ENCODE results near the gene MROH7. TPM values are rescaled to one million over a fixed set of nuclear protein-coding genes. Genes with fewer than 3 reads are reported as not detected.

The MROH7 gene
- total and polyA plus RNA-seq, 2 of the 13 experiments (the other 11 are each of a cell fraction or from before 2014, with no cell fraction given): 0.09 TPM

DNA sequence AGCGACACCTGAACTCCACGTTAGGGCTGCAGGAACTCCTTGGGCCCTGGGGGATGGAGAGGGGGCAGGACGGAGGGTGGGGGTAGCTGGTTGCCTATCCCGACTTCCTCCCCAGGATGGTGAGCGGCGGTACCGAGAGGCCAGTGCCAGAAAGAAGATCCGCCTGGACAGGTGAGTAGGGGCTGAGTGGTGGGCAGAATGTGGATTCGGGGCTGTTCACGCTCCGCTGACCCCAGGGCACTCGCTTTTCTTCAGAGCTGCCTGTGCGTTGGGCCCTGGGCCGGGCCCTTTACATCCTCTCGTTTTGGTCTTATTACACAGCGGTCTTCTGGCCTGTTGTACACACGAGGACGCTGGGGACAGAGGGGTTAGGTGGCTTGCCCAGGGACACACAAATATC, 39.0 kb upstream of the MROH7 start:
- Histone ChIP-seq H2AFZ (ENCODE audit: low read length) (no peak overlapping the region), H3K9ac (ENCODE audit: insufficient read depth, low read depth, low read length) (no peak overlapping the region), H3K27ac (ENCODE audit: extremely low read length, insufficient read depth, low read length) (no peak overlapping the region), H4K20me1 (ENCODE audit: insufficient read depth, low read length) (no peaks in the 10 kb centered on the region), H3K9me3 (ENCODE audit: low read length) (no peaks in the 10 kb centered on the region), H3K4me2 (ENCODE audit: low read depth, low read length) (no peak overlapping the region), H3K27me3 (ENCODE audit: control insufficient read depth in 1 of 2, insufficient read depth in 2 of 2, low read length in 2 of 2) (no peaks in the 10 kb centered on the region), H3K79me2 (ENCODE audit: insufficient read depth, low read length) (no peaks in the 10 kb centered on the region), H3K4me1 (ENCODE audit: insufficient read depth, low read length) (peaks cover 14% of the 10 kb centered on the region), H3K4me3 (replicated peaks in 1 of 3; ENCODE audit: insufficient read depth in 1 of 3, low read depth in 2 of 3, low read length in 3 of 3) (no peak overlapping the region), H3K36me3 (replicated peaks in 1 of 2; ENCODE audit: control insufficient read depth in 1 of 2, insufficient read depth in 2 of 2, low read length in 2 of 2) (no peaks in the 10 kb centered on the region)
- ChIA-PET POLR2A (no interaction called here), CTCF (ENCODE audit: low intra/inter-chr PET ratio, low total read pairs) (no interaction called here)
- in situ Hi-C loops (cut with HindIII; ENCODE audit: extremely low pct_ligation_motif_present, low pct_unique_long_range_greater_than_20kb) (no loop called here), intact Hi-C loops (cut with micrococcal nuclease; ENCODE audit: unreplicated experiment) (no loop called here)
- WGBS (ENCODE audit: low lambda C conversion rate): 95% methylated on average over 18 of the region's 18 CpGs
- no peak for DNase-seq (ENCODE audit: low spot score)
- ATAC-seq: no peak
- no peak for TF ChIP-seq DMAP1 (CRISPR knock-in tag; IDR thresholded peaks at IDR 0.05)
- TF ChIP-seq PPARG (CRISPR knock-in tag; conservative IDR thresholded peaks at IDR 0.05): no peak
- TF ChIP-seq YY1 (IDR thresholded peaks at IDR 0.05; ENCODE audit: insufficient read depth, insufficient replicate concordance, low read depth, low read length): no peak
- TF ChIP-seq NAIF1 (CRISPR knock-in tag; IDR thresholded peaks at IDR 0.05; ENCODE audit: borderline replicate concordance): no peak
- no peak for TF ChIP-seq NFIC (IDR thresholded peaks at IDR 0.05; ENCODE audit: low read length)
- no TSS peak for BruUV-seq (replicated peaks)
- no peak for FAIRE-seq

GRCh38 chr1:54603241-54603640, 38.3 kb upstream of the MROH7 start:
- H3K9me3 ChIP-seq (ENCODE audit: low read length): no peaks in the 10 kb centered on the region
- no peak overlapping the region for H3K4me3 ChIP-seq (replicated peaks in 1 of 3; ENCODE audit: insufficient read depth in 1 of 3, low read depth in 2 of 3, low read length in 3 of 3)
- WGBS (ENCODE audit: low lambda C conversion rate): 77% methylated on average over 6 of the region's 6 CpGs
- no TSS peak for BruUV-seq (replicated peaks)
- ChIA-PET POLR2A (no interaction called here), CTCF (ENCODE audit: low intra/inter-chr PET ratio, low total read pairs) (no interaction called here)
- peaks cover 14% of the 10 kb centered on the region for H3K4me1 ChIP-seq (ENCODE audit: insufficient read depth, low read length)
- no peaks in the 10 kb centered on the region for H4K20me1 ChIP-seq (ENCODE audit: insufficient read depth, low read length)
- no peaks in the 10 kb centered on the region for H3K36me3 ChIP-seq (replicated peaks in 1 of 2; ENCODE audit: control insufficient read depth in 1 of 2, insufficient read depth in 2 of 2, low read length in 2 of 2)
- H3K9ac ChIP-seq (ENCODE audit: insufficient read depth, low read depth, low read length): no peak overlapping the region
- DNase-seq (ENCODE audit: low spot score) (no peak), ATAC-seq (no peak), FAIRE-seq (no peak)
- no peaks in the 10 kb centered on the region for H3K27me3 ChIP-seq (ENCODE audit: control insufficient read depth in 1 of 2, insufficient read depth in 2 of 2, low read length in 2 of 2)
- in situ Hi-C loops (cut with HindIII; ENCODE audit: extremely low pct_ligation_motif_present, low pct_unique_long_range_greater_than_20kb): no loop called here
- intact Hi-C loops (cut with micrococcal nuclease; ENCODE audit: unreplicated experiment): no loop called here
- H3K79me2 ChIP-seq (ENCODE audit: insufficient read depth, low read length): no peaks in the 10 kb centered on the region
- TF ChIP-seq ZKSCAN1 (IDR thresholded peaks at IDR 0.05; ENCODE audit: low read length): no peak
- TF ChIP-seq MEIS1 (CRISPR knock-in tag; IDR thresholded peaks at IDR 0.05; ENCODE audit: borderline replicate concordance): no peak
- peak; percentile 11; the same call in 1 of the 2 replicates for TF ChIP-seq ZNF629 (CRISPR knock-in tag; conservative IDR thresholded peaks at IDR 0.05)
- no peak overlapping the region for H3K27ac ChIP-seq (ENCODE audit: extremely low read length, insufficient read depth, low read length)
- H3K4me2 ChIP-seq (ENCODE audit: low read depth, low read length): no peak overlapping the region
- H2AFZ ChIP-seq (ENCODE audit: low read length): no peak overlapping the region

All from HepG2 (cell line).